ENCODE measurements around the gene CHCHD10.
A peak's percentile ranks its signal among the peaks of the same experiment; 100 is the strongest.

The CHCHD10 gene

DNA sequence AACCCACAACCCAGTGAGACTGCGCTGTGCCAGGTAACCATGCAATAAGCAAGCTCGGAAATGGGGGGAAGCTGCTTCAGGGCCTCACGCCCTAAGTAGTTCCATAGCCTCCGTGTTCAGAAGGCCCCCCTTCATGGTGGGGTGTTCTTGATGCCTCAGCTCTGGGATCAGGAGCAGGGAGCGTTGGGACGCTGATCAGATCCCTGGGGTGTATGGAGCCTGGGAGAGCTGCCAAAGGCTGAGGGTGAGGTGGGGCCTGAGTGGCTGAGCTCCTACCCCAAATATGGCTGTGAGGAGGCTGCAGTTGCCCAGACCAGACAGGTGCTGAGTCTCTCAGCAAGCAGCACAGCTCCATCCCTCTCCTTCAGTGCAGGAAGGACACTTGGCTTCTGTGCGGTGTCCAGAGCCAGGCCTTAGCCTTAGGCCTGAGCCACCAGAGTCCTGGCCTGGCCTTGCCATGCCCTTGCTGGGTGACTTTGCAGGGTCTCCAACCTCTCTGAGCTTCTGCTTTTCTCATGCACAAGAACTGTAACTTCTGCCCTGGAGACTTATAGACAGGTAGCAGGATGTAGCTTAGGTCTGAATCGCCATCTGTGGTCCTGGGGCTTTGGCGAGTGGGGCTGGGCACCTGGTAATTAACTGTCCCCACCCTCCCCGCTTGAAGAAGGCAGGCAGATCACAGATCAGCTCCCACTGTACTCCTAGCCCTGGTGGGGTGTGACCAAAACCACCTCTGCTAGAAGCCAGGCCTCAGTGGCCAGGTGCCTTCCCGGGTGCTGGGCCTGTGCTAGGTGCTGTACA lies 10.2 kb upstream of the CHCHD10 start:
- no peaks in the 10 kb centered on the region for H3K9me3 ChIP-seq (ENCODE audit: severe bottlenecking)
- peak overlapping the region; percentile 57 for H3K27ac ChIP-seq
- H3K36me3 ChIP-seq, result no peaks in the 10 kb centered on the region
- no peak overlapping the region for H3K4me3 ChIP-seq (ENCODE audit: low read depth, low read length)
- H3K27me3 ChIP-seq (ENCODE audit: insufficient read depth, low read depth, severe bottlenecking), result no peaks in the 10 kb centered on the region
- DNase-seq, result peak; percentile 69
- TF ChIP-seq, protein P1, sequence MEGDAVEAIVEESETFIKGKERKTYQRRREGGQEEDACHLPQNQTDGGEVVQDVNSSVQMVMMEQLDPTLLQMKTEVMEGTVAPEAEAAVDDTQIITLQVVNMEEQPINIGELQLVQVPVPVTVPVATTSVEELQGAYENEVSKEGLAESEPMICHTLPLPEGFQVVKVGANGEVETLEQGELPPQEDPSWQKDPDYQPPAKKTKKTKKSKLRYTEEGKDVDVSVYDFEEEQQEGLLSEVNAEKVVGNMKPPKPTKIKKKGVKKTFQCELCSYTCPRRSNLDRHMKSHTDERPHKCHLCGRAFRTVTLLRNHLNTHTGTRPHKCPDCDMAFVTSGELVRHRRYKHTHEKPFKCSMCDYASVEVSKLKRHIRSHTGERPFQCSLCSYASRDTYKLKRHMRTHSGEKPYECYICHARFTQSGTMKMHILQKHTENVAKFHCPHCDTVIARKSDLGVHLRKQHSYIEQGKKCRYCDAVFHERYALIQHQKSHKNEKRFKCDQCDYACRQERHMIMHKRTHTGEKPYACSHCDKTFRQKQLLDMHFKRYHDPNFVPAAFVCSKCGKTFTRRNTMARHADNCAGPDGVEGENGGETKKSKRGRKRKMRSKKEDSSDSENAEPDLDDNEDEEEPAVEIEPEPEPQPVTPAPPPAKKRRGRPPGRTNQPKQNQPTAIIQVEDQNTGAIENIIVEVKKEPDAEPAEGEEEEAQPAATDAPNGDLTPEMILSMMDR (IDR thresholded peaks at IDR 0.05; ENCODE audit: low read depth, low read length), result no peak

DNA sequence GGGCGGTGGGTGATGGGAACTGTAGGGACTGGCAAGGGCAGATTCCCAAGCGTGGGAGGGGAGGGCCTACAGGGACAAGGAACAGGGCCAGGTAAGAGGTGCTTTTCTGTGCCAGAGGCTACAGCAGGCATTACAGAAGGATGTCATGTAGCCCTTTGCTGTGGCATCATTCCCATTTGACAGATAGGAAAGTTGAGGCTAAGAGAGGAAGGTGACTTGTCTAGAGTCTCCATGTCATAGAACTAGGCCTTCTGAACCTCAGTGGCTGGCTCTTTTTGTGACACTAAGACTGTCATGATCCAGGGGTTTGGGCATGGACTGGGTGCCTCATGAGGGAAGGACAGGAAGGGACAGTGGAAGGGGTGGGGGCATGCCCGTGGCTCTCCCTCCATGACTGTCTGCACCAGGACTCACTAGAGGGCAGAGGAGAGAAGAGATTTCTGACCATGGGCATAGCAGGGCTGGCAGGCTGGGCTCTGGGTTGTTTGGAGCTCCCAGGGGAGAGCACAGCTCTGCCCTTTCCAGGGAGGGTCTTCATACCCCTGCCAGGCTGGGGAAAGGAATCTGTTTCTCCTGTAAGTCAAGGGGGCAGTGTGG lies 8.1 kb upstream of the CHCHD10 start:
- H3K36me3 ChIP-seq, result no peaks in the 10 kb centered on the region
- no peaks in the 10 kb centered on the region for H3K27me3 ChIP-seq (ENCODE audit: insufficient read depth, low read depth, severe bottlenecking)
- TF ChIP-seq, protein P1 (IDR thresholded peaks at IDR 0.05; ENCODE audit: low read depth, low read length), result no peak
- DNase-seq, result no peak
- no peak overlapping the region for H3K4me3 ChIP-seq (ENCODE audit: low read depth, low read length)
- no peaks in the 10 kb centered on the region for H3K9me3 ChIP-seq (ENCODE audit: severe bottlenecking)
- no peak overlapping the region for H3K27ac ChIP-seq

DNA sequence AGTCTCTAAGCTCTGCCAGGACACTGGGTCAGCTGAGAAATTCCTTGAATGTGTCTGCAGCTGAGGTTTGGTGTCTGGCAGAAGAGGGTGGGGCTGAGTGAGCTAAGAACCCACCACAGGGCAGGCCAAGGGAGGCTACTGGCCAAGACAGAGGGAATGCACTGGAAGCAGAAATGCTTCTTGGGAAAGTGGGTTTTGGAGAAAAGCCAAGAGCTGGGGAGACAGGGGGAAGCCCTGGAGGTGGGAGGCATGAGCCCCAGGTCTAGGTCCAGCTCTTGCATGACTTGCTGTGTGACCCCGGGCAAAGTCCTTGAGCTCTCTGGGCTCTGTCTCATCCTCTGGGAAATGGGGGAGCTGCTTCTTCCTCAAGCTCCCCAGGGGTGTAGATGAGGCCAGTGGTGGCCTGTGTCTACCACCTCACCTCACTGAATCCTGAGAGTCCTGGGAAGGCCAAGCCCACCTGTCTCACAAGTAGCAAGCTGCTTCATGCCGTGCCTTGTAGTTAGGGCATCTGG lies 7.2 kb upstream of the CHCHD10 start:
- no peaks in the 10 kb centered on the region for H3K36me3 ChIP-seq
- no peak for DNase-seq
- TF ChIP-seq, protein P1 (IDR thresholded peaks at IDR 0.05; ENCODE audit: low read depth, low read length), result no peak
- no peak overlapping the region for H3K27ac ChIP-seq
- no peaks in the 10 kb centered on the region for H3K27me3 ChIP-seq (ENCODE audit: insufficient read depth, low read depth, severe bottlenecking)
- H3K4me3 ChIP-seq (ENCODE audit: low read depth, low read length), result no peak overlapping the region
- no peaks in the 10 kb centered on the region for H3K9me3 ChIP-seq (ENCODE audit: severe bottlenecking)

DNA sequence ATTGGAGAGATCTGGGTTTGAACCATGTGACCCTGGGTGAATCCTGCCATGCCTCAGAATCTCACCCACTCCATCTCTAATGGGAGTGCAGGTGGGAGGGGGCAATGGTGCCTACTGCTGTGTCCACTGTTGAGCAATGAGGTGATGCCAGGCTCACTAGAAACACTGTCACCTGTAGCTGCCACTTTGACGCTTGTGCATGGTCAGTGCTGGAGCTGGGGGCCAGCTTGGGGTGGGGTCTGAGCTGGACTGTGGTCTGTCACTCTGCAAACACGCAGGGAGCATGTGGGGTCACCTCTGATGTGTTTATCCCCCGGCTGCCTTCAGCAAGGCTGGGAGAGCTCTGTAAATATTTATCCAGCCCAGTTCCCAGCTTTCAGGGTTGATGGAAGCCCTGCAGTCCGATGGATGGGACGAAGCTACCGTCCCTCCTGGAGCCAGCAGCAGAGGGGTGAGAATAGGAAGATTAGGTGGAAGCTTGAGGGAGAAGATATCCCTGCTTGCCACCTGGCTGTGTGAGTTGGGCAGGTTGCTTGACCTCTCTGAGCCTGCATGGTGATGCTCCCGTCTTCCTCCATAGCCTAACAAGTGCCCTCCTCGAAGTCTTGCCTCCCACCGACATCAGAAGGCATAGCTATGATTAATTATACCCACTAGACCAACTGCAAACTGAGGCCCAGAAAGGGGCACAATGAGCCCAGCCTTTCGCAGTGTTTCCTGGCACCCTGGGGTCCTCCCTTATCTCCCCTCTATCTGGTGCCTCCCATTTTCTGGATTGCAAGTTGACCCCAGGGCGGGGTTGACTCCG lies 6.5 kb upstream of the CHCHD10 start:
- no peak overlapping the region for H3K27ac ChIP-seq
- TF ChIP-seq, protein P1 (IDR thresholded peaks at IDR 0.05; ENCODE audit: low read depth, low read length), result no peak
- no peak for DNase-seq
- no peaks in the 10 kb centered on the region for H3K27me3 ChIP-seq (ENCODE audit: insufficient read depth, low read depth, severe bottlenecking)
- no peaks in the 10 kb centered on the region for H3K9me3 ChIP-seq (ENCODE audit: severe bottlenecking)
- no peaks in the 10 kb centered on the region for H3K36me3 ChIP-seq
- no peak overlapping the region for H3K4me3 ChIP-seq (ENCODE audit: low read depth, low read length)

DNA sequence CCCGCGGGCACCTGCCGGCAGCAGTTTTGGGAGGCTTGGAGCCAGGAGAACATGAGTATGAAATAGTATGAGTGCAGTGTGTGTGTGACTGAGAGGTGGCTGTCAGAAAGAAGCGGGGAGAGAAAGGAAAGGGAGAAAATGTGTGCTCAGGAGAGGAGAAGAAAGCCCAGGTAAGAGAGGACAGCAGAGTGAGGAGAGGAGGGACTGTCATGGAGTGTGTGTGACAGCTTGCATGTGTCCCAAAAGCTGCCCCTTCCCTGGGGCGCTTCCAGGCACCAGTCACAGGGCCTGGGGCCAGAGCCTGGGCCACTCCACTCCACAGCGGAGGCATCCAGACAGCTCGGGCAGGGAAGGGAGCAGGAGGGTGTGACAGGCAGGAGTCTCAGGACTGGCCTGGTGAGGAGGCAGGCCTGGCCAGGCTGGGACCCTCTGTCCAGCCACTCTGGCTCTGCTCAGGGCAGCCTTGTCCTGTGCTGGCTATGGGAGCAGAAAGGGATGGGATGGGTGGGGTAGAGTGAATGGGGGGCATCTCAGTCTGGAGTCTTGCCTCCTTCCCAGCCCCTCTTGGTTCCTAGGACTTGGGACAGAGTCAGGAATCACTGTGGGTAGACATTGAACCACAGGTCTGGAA lies 5.8 kb upstream of the CHCHD10 start:
- Histone ChIP-seq H3K9me3 (ENCODE audit: severe bottlenecking) (no peaks in the 10 kb centered on the region), H3K36me3 (no peaks in the 10 kb centered on the region), H3K27ac (peak overlapping the region; percentile 64; the same call in 1 of the 2 replicates), H3K27me3 (ENCODE audit: insufficient read depth, low read depth, severe bottlenecking) (no peaks in the 10 kb centered on the region), H3K4me3 (ENCODE audit: low read depth, low read length) (peak overlapping the region; percentile 49)
- no peak for DNase-seq
- TF ChIP-seq, protein P1 (IDR thresholded peaks at IDR 0.05; ENCODE audit: low read depth, low read length), result no peak
